ENCODE results near the gene FAM163B. TPM values are rescaled to one million over a fixed set of nuclear protein-coding genes. Genes with fewer than 3 reads are reported as not detected.

The FAM163B gene
- total and polyA plus RNA-seq, 2 of the 8 experiments (the other 6 are each of a cell fraction or from before 2014, with no cell fraction given): 0.63 to 1.0 TPM

DNA sequence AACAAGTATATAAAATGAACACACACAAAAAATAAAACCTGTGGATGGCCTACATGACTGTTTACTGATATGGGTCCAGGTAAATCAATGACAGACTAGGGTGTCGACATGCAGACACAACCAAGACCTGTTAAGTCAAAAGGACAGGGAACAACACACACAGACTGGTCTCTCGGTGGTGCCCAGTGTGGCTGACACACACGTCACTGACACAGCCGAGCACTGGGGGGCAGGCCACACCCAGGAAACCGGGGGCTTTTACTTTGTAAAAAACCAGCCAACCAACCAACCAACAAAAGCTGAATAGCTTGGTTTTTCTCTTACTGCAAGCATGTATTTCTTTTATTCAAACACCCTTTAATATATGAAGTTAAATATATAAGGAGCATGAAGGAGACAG, 5.0 kb downstream of the FAM163B start (continued):
- TF ChIP-seq, protein P1, sequence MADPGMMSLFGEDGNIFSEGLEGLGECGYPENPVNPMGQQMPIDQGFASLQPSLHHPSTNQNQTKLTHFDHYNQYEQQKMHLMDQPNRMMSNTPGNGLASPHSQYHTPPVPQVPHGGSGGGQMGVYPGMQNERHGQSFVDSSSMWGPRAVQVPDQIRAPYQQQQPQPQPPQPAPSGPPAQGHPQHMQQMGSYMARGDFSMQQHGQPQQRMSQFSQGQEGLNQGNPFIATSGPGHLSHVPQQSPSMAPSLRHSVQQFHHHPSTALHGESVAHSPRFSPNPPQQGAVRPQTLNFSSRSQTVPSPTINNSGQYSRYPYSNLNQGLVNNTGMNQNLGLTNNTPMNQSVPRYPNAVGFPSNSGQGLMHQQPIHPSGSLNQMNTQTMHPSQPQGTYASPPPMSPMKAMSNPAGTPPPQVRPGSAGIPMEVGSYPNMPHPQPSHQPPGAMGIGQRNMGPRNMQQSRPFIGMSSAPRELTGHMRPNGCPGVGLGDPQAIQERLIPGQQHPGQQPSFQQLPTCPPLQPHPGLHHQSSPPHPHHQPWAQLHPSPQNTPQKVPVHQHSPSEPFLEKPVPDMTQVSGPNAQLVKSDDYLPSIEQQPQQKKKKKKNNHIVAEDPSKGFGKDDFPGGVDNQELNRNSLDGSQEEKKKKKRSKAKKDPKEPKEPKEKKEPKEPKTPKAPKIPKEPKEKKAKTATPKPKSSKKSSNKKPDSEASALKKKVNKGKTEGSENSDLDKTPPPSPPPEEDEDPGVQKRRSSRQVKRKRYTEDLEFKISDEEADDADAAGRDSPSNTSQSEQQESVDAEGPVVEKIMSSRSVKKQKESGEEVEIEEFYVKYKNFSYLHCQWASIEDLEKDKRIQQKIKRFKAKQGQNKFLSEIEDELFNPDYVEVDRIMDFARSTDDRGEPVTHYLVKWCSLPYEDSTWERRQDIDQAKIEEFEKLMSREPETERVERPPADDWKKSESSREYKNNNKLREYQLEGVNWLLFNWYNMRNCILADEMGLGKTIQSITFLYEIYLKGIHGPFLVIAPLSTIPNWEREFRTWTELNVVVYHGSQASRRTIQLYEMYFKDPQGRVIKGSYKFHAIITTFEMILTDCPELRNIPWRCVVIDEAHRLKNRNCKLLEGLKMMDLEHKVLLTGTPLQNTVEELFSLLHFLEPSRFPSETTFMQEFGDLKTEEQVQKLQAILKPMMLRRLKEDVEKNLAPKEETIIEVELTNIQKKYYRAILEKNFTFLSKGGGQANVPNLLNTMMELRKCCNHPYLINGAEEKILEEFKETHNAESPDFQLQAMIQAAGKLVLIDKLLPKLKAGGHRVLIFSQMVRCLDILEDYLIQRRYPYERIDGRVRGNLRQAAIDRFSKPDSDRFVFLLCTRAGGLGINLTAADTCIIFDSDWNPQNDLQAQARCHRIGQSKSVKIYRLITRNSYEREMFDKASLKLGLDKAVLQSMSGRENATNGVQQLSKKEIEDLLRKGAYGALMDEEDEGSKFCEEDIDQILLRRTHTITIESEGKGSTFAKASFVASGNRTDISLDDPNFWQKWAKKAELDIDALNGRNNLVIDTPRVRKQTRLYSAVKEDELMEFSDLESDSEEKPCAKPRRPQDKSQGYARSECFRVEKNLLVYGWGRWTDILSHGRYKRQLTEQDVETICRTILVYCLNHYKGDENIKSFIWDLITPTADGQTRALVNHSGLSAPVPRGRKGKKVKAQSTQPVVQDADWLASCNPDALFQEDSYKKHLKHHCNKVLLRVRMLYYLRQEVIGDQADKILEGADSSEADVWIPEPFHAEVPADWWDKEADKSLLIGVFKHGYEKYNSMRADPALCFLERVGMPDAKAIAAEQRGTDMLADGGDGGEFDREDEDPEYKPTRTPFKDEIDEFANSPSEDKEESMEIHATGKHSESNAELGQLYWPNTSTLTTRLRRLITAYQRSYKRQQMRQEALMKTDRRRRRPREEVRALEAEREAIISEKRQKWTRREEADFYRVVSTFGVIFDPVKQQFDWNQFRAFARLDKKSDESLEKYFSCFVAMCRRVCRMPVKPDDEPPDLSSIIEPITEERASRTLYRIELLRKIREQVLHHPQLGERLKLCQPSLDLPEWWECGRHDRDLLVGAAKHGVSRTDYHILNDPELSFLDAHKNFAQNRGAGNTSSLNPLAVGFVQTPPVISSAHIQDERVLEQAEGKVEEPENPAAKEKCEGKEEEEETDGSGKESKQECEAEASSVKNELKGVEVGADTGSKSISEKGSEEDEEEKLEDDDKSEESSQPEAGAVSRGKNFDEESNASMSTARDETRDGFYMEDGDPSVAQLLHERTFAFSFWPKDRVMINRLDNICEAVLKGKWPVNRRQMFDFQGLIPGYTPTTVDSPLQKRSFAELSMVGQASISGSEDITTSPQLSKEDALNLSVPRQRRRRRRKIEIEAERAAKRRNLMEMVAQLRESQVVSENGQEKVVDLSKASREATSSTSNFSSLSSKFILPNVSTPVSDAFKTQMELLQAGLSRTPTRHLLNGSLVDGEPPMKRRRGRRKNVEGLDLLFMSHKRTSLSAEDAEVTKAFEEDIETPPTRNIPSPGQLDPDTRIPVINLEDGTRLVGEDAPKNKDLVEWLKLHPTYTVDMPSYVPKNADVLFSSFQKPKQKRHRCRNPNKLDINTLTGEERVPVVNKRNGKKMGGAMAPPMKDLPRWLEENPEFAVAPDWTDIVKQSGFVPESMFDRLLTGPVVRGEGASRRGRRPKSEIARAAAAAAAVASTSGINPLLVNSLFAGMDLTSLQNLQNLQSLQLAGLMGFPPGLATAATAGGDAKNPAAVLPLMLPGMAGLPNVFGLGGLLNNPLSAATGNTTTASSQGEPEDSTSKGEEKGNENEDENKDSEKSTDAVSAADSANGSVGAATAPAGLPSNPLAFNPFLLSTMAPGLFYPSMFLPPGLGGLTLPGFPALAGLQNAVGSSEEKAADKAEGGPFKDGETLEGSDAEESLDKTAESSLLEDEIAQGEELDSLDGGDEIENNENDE (IDR thresholded peaks at IDR 0.05; ENCODE audit: insufficient replicate concordance, low read length): no peak
- TF ChIP-seq POU5F1 (IDR thresholded peaks at IDR 0.05; ENCODE audit: low read depth, low read length) (no peak), BRCA1 (IDR thresholded peaks at IDR 0.05; ENCODE audit: low read depth, low read length) (no peak)
- TF ChIP-seq, protein P2, sequence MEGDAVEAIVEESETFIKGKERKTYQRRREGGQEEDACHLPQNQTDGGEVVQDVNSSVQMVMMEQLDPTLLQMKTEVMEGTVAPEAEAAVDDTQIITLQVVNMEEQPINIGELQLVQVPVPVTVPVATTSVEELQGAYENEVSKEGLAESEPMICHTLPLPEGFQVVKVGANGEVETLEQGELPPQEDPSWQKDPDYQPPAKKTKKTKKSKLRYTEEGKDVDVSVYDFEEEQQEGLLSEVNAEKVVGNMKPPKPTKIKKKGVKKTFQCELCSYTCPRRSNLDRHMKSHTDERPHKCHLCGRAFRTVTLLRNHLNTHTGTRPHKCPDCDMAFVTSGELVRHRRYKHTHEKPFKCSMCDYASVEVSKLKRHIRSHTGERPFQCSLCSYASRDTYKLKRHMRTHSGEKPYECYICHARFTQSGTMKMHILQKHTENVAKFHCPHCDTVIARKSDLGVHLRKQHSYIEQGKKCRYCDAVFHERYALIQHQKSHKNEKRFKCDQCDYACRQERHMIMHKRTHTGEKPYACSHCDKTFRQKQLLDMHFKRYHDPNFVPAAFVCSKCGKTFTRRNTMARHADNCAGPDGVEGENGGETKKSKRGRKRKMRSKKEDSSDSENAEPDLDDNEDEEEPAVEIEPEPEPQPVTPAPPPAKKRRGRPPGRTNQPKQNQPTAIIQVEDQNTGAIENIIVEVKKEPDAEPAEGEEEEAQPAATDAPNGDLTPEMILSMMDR (IDR thresholded peaks at IDR 0.05; ENCODE audit: control extremely low read depth in 1 of 3, insufficient read depth in 1 of 3, low read depth in 1 of 3, low read length in 3 of 3): peak in 2 of 3 experiments; percentile 9 to 27; a peak in 1 of 4 replicates

All from H1 (cell line).